Progenitor cell of endocrine pancreas (in vitro differentiated cells): Measurements from ENCODE around the gene SCAPER. TPM values are rescaled to one million over a fixed set of nuclear protein-coding genes. Genes with fewer than 3 reads are reported as not detected.

Experiments
- DNase-seq: peaks from one replicate; pipeline ENCODE4 v3.0.0; 2021; ENCODE audit warnings: low spot score; ENCODE audit not compliant: unreplicated experiment
- H3K27ac Mint-ChIP-seq: 2 replicates; pipeline ENCODE4 v1.8.0; 2021; ENCODE audit warnings: mild to moderate bottlenecking, moderate library complexity, mixed read lengths
- H3K27me3 Mint-ChIP-seq: 2 replicates; pipeline ENCODE4 v1.8.0; 2021; ENCODE audit warnings: mixed read lengths
- H3K36me3 Mint-ChIP-seq: 2 replicates; pipeline ENCODE4 v1.8.0; 2022; ENCODE audit warnings: mixed read lengths; ENCODE audit not compliant: insufficient read depth
- H3K4me1 Mint-ChIP-seq: 2 replicates; pipeline ENCODE4 v1.8.0; 2021; ENCODE audit warnings: low read depth, mixed read lengths
- H3K4me3 Mint-ChIP-seq: 2 replicates; pipeline ENCODE4 v1.8.0; 2021; ENCODE audit warnings: low read depth, mild to moderate bottlenecking, moderate library complexity, mixed read lengths
- H3K9me3 Mint-ChIP-seq: 2 replicates; pipeline ENCODE4 v1.8.0; 2021; ENCODE audit warnings: low read depth, mixed read lengths
- CTCF ChIP-seq: fragments of 200-600 bp; sonication (generic); IDR thresholded peaks from one replicate; pipeline ENCODE4 v1.5.0; 2021; ENCODE audit warnings: antibody characterized with exemption, mild to moderate bottlenecking; ENCODE audit not compliant: unreplicated experiment
- total RNA-seq: library from RNA; stranded (reverse); gene quantifications from 2 replicates; pipeline ENCODE4 v1.2.1, GENCODE V29; 2021

The SCAPER gene
- total RNA-seq, 1 donor from 2014 or later = 43.1 TPM

GRCh38 chr15:76582550-76582949 is 322.6 kb downstream of the SCAPER start:
- Mint-ChIP-seq H3K27ac (no peak overlapping the region), H3K27me3 (no peaks in the 10 kb centered on the region), H3K4me1 (no peaks in the 10 kb centered on the region), H3K36me3 (peaks cover 19% of the 10 kb centered on the region), H3K9me3 (peaks cover 31% of the 10 kb centered on the region), H3K4me3 (no peak overlapping the region)
- DNase-seq = no peak
- TF ChIP-seq CTCF = no peak

- DNase-seq = no peak
- peaks cover 31% of the 10 kb centered on the region for H3K9me3 Mint-ChIP-seq
- no peaks in the 10 kb centered on the region for H3K27me3 Mint-ChIP-seq
- peaks cover 19% of the 10 kb centered on the region for H3K36me3 Mint-ChIP-seq
- H3K27ac Mint-ChIP-seq = no peak overlapping the region
- TF ChIP-seq CTCF = no peak
- H3K4me3 Mint-ChIP-seq = no peak overlapping the region
- H3K4me1 Mint-ChIP-seq = no peaks in the 10 kb centered on the region
Observed at GRCh38 chr15:76577879-76578512, 327.1 kb downstream of the SCAPER start.

- H3K4me3 Mint-ChIP-seq = no peak overlapping the region
- no peak for DNase-seq
- no peak overlapping the region for H3K27ac Mint-ChIP-seq
- TF ChIP-seq CTCF = no peak
- H3K4me1 Mint-ChIP-seq = peaks cover 2% of the 10 kb centered on the region
- peaks cover 21% of the 10 kb centered on the region for H3K9me3 Mint-ChIP-seq
- no peaks in the 10 kb centered on the region for H3K27me3 Mint-ChIP-seq
- H3K36me3 Mint-ChIP-seq = peaks cover 10% of the 10 kb centered on the region
Observed at GRCh38 chr15:76576523-76577279, 328.4 kb downstream of the SCAPER start.

GRCh38 chr15:76575679-76576078 is 329.5 kb downstream of the SCAPER start:
- Mint-ChIP-seq H3K27ac (no peak overlapping the region), H3K4me3 (no peak overlapping the region), H3K4me1 (peaks cover 2% of the 10 kb centered on the region), H3K9me3 (peaks cover 12% of the 10 kb centered on the region), H3K36me3 (peaks cover 7% of the 10 kb centered on the region), H3K27me3 (no peaks in the 10 kb centered on the region)
- no peak for TF ChIP-seq CTCF
- DNase-seq = no peak

GRCh38 chr15:76575274-76575673 is 329.9 kb downstream of the SCAPER start:
- Mint-ChIP-seq H3K4me3 (no peak overlapping the region), H3K27ac (no peak overlapping the region), H3K27me3 (no peaks in the 10 kb centered on the region), H3K4me1 (peaks cover 2% of the 10 kb centered on the region), H3K9me3 (peaks cover 10% of the 10 kb centered on the region), H3K36me3 (peaks cover 7% of the 10 kb centered on the region)
- TF ChIP-seq CTCF = no peak
- no peak for DNase-seq
